Endothelial cell of umbilical vein (primary cell): Measurements from ENCODE around the gene PCNX4. TPM values are rescaled to one million over a fixed set of nuclear protein-coding genes. Genes with fewer than 3 reads are reported as not detected.

Experiments
- BruUV-seq: library from RNA; stranded (reverse); fragments of 400-500 nt; replicated peaks from 2 replicates; lab custom pipeline; 2021; lab: Mats Ljungman, UMichigan
- CTCF ChIA-PET: fragments of 300-600, 350-600 bp; sonication (Branson Sonifier 250); formaldehyde crosslinking; loops from one replicate; lab custom pipeline; 2021; ENCODE audit warnings: antibody characterized with exemption, inconsistent platforms; lab: Charles Lee
- POLR2A ChIA-PET: fragments of 300-600, 350-600 bp; sonication (Branson Sonifier 250); formaldehyde crosslinking; loops from one replicate; lab custom pipeline; 2021; ENCODE audit warnings: antibody characterized with exemption, inconsistent platforms; lab: Charles Lee
- DNase-seq: peaks from one replicate; pipeline ENCODE4 v3.0.0-alpha.2; 2011; ENCODE audit warnings: low read depth, low spot score
- FAIRE-seq: peaks from 2 replicates; lab custom pipeline; 2011; peaks lifted over from hg19 to GRCh38; lab: Jason Lieb, UNC
- H2AFZ ChIP-seq: 2 replicates; pipeline ENCODE4 v1.6.0; 2012; ENCODE audit warnings: low read depth, low read length, control low read depth, inconsistent platforms
- H3K27ac ChIP-seq: 2 replicates; pipeline ENCODE4 v1.5.1; 2011; ENCODE audit warnings: low read depth, mild to moderate bottlenecking, control low read depth, low read length, moderate library complexity; ENCODE audit not compliant: insufficient read depth
- H3K27me3 ChIP-seq, 2 experiments: 2 replicates each; pipeline versions ENCODE4 v1.6.0 to v1.6.1; 2011; ENCODE audit warnings: low read length in 2 of 2, mixed read lengths in 1 of 2; ENCODE audit not compliant: control insufficient read depth in 2 of 2, insufficient read depth in 2 of 2
- H3K36me3 ChIP-seq, 2 experiments: 2 replicates in 1 of 2; 3 replicates in 1 of 2; pipeline ENCODE4 v1.5.1; 2011; ENCODE audit warnings: low read length in 2 of 2, mild to moderate bottlenecking in 1 of 2, moderate library complexity in 1 of 2; ENCODE audit not compliant: control insufficient read depth in 2 of 2, insufficient read depth in 2 of 2; ENCODE audit errors: extremely low read depth in 1 of 2
- H3K4me1 ChIP-seq: 3 replicates; pipeline ENCODE4 v1.5.1; 2011; ENCODE audit warnings: mild to moderate bottlenecking, low read length; ENCODE audit not compliant: control insufficient read depth, insufficient read depth; ENCODE audit errors: extremely low read depth
- H3K4me2 ChIP-seq: 2 replicates; pipeline ENCODE4 v1.6.1; 2011; ENCODE audit warnings: low read length, control low read depth, mixed read lengths; ENCODE audit not compliant: insufficient read depth
- H3K4me3 ChIP-seq, 3 experiments: fragments of 200-600 bp in 1 of 3; sonication (generic), shearing (Covaris generic) in 1 of 3; replicated peaks in 1 of 3; 2 replicates each; pipeline ENCODE4 v1.5.1; 2011 to 2016; ENCODE audit warnings: control low read depth in 3 of 3, low read length in 3 of 3, mild to moderate bottlenecking in 2 of 3, inconsistent platforms in 1 of 3, low read depth in 1 of 3, moderate library complexity in 1 of 3; ENCODE audit not compliant: insufficient read depth in 1 of 3
- H3K79me2 ChIP-seq: 2 replicates; pipeline ENCODE4 v1.6.0; 2012; ENCODE audit warnings: low read length, inconsistent platforms; ENCODE audit not compliant: control insufficient read depth, insufficient read depth
- H3K9ac ChIP-seq: replicated peaks from 2 replicates; pipeline ENCODE3; 2011; ENCODE audit warnings: low read length, control low read depth; ENCODE audit not compliant: insufficient read depth; ENCODE audit errors: extremely low read depth
- H3K9me1 ChIP-seq: replicated peaks from 3 replicates; pipeline ENCODE4 v1.6.0; 2011; ENCODE audit warnings: mild to moderate bottlenecking, low read length; ENCODE audit not compliant: control insufficient read depth, insufficient read depth; ENCODE audit errors: extremely low read depth
- H3K9me3 ChIP-seq: replicated peaks from 2 replicates; pipeline ENCODE4 v1.5.1; 2012; ENCODE audit warnings: low read length, inconsistent platforms; ENCODE audit not compliant: control insufficient read depth, insufficient read depth
- H4K20me1 ChIP-seq: replicated peaks from 2 replicates; pipeline ENCODE3; 2011; ENCODE audit warnings: mild to moderate bottlenecking, low read length; ENCODE audit not compliant: control insufficient read depth, insufficient read depth; ENCODE audit errors: extremely low read depth
- EZH2 ChIP-seq: IDR thresholded peaks from 2 replicates; pipeline ENCODE4 v1.6.1; 2012; ENCODE audit warnings: borderline replicate concordance, low read depth, mild to moderate bottlenecking, moderate library complexity, low read length, inconsistent platforms; ENCODE audit not compliant: severe bottlenecking
- FOS ChIP-seq: IDR thresholded peaks from 2 replicates; pipeline ENCODE4 v1.6.1; 2011; ENCODE audit warnings: mild to moderate bottlenecking, low read length, moderate library complexity, borderline replicate concordance; ENCODE audit not compliant: insufficient read depth
- GATA2 ChIP-seq: IDR thresholded peaks from 2 replicates; pipeline ENCODE4 v1.7.0; 2011; ENCODE audit warnings: low read depth, mild to moderate bottlenecking, moderate library complexity, mixed read lengths, low read length; ENCODE audit not compliant: insufficient read length, insufficient read depth
- JUN ChIP-seq: IDR thresholded peaks from 2 replicates; pipeline ENCODE4 v1.6.1; 2011; ENCODE audit warnings: borderline replicate concordance, low read depth; ENCODE audit not compliant: insufficient read length, insufficient read depth
- MYC ChIP-seq: IDR thresholded peaks from one replicate; pipeline ENCODE4 v1.6.1; 2011; ENCODE audit warnings: mild to moderate bottlenecking, low read depth, low read length
- POLR2A ChIP-seq: IDR thresholded peaks from 2 replicates; pipeline ENCODE4 v1.6.1; 2012; ENCODE audit warnings: low read depth, mild to moderate bottlenecking, control low read depth, low read length
- POLR2AphosphoS5 ChIP-seq: IDR thresholded peaks from 2 replicates; pipeline ENCODE4 v1.6.1; 2012; ENCODE audit warnings: low read depth, mild to moderate bottlenecking, control low read depth, low read length, moderate library complexity; ENCODE audit not compliant: insufficient read depth
- dilution Hi-C: fragments of 300-500 bp; cut with MboI; formaldehyde crosslinking; loops from one replicate; pipeline ENCODE4 v1.15.0; 2019; ENCODE audit warnings: low sequenced_read_pairs; ENCODE audit not compliant: extremely low pct_ligation_motif_present
- intact Hi-C: fragments of 100-400 bp; cut with micrococcal nuclease; formaldehyde crosslinking; loops from one replicate; pipeline ENCODE4 v1.10.0; 2022
- polyA plus RNA-seq, 4 experiments: library from polyadenylated mRNA; depleted of rRNA in 3 of 4; stranded (reverse) in 3 of 4; unstranded in 1 of 4; fragments of >200 nt; gene quantifications; 2 replicates each; pipeline versions ENCODE4 v1.2.1 to v1.2.3, GENCODE V29; 2011 to 2012; ENCODE audit warnings: missing spikeins in 1 of 4
- total RNA-seq: library from RNA; stranded (reverse); gene quantifications from 2 replicates; pipeline ENCODE4 v1.2.3, GENCODE V29; 2021
- TF ChIP-seq, protein P1 (sequence below), 2 donors: IDR thresholded peaks; 1 replicate in 1 of 2; 2 replicates in 1 of 2; pipeline ENCODE4 v1.5.1; 2011; ENCODE audit warnings: low read length in 2 of 2, mild to moderate bottlenecking in 2 of 2, moderate library complexity in 2 of 2, control low read depth in 1 of 2, inconsistent platforms in 1 of 2, low read depth in 1 of 2; ENCODE audit not compliant: insufficient read depth in 1 of 2; ENCODE audit errors: extremely low read depth in 1 of 2
- TF ChIP-seq, protein P2 (sequence below): IDR thresholded peaks from 2 replicates; pipeline ENCODE4 v1.6.1; 2011; ENCODE audit not compliant: insufficient read depth, insufficient read length

PCNX4 gene
- total and polyA plus RNA-seq, 2 donors (not counting 3 experiments of a cell fraction or from before 2014, with no cell fraction given), result 35.5 to 51.6 TPM

DNA sequence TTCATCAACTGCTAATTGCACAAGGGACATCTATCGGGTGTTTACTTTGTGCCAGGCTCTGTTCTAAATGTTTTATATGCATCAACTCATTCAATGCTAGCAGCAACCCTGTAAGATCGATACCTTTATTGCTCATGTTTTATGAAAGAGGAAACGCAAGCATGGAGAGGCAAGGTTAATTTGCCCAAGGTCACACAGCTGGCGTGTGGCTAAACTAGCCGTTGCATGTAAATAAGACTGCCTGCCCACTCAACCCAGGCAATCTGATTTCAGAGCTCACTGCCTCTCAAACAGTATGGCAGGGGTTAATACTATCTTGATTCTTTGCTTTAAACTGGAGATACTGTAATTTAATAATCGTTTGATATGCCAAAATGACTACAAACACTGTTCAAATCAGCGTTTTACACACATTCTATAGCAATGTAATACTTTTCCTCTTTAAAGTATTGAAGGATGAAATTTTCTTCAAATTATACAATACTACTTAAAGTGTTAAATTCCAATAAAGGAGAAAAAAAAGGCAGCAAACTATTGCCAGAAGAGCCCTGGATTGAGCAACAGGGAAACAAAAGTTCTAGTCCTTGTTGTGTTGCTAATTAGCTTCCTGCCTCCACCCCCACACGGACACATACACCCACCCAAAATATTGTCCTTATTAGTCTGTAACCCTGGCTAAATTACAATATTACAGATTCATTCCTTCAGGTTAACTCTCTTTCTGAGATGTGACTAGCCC lies 112.5 kb downstream of the PCNX4 start:
- no peaks in the 10 kb centered on the region for H3K36me3 ChIP-seq
- ChIA-PET CTCF (no interaction called here), POLR2A (no interaction called here)
- no peaks in the 10 kb centered on the region for H3K9me1 ChIP-seq
- BruUV-seq, result no TSS peak
- no peak for FAIRE-seq
- H3K27me3 ChIP-seq, result peaks cover 3 to 6% of the 10 kb centered on the region in 2 experiments
- H3K9me3 ChIP-seq, result no peaks in the 10 kb centered on the region
- intact Hi-C loops, result no loop called here
- TF ChIP-seq, protein P1, sequence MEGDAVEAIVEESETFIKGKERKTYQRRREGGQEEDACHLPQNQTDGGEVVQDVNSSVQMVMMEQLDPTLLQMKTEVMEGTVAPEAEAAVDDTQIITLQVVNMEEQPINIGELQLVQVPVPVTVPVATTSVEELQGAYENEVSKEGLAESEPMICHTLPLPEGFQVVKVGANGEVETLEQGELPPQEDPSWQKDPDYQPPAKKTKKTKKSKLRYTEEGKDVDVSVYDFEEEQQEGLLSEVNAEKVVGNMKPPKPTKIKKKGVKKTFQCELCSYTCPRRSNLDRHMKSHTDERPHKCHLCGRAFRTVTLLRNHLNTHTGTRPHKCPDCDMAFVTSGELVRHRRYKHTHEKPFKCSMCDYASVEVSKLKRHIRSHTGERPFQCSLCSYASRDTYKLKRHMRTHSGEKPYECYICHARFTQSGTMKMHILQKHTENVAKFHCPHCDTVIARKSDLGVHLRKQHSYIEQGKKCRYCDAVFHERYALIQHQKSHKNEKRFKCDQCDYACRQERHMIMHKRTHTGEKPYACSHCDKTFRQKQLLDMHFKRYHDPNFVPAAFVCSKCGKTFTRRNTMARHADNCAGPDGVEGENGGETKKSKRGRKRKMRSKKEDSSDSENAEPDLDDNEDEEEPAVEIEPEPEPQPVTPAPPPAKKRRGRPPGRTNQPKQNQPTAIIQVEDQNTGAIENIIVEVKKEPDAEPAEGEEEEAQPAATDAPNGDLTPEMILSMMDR (IDR thresholded peaks at IDR 0.05; ENCODE audit: extremely low read depth in 1 of 2, insufficient read depth in 1 of 2, low read depth in 1 of 2, low read length in 2 of 2), result no peak
- TF ChIP-seq JUN (no peak), POLR2AphosphoS5 (no peak), POLR2A (no peak), EZH2 (no peak), GATA2 (no peak), FOS (no peak), MYC (no peak)
- TF ChIP-seq, protein P2, sequence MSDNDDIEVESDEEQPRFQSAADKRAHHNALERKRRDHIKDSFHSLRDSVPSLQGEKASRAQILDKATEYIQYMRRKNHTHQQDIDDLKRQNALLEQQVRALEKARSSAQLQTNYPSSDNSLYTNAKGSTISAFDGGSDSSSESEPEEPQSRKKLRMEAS, result no peak
- H2AFZ ChIP-seq, result no peak overlapping the region
- H3K9ac ChIP-seq, result no peak overlapping the region
- dilution Hi-C loops, result no loop called here
- no peaks in the 10 kb centered on the region for H3K4me1 ChIP-seq
- H3K27ac ChIP-seq, result no peak overlapping the region
- H3K4me2 ChIP-seq, result no peak overlapping the region
- no peak for DNase-seq
- H3K79me2 ChIP-seq, result no peaks in the 10 kb centered on the region
- H4K20me1 ChIP-seq, result no peaks in the 10 kb centered on the region
- no peak overlapping the region for H3K4me3 ChIP-seq
